H9 (cell line): Measurements from ENCODE around the gene RABEP1. TPM values are rescaled to one million over a fixed set of nuclear protein-coding genes. Genes with fewer than 3 reads are reported as not detected.

Source experiments
- DNase-seq: peaks from one replicate; pipeline ENCODE4 v3.0.0-alpha.2; 2017
- H2AFZ ChIP-seq: one replicate; pipeline ENCODE4 v1.6.1; 2013; ENCODE audit warnings: mild to moderate bottlenecking, low read length, control low read depth, moderate library complexity
- H2AK5ac ChIP-seq: 2 replicates; pipeline ENCODE4 v1.6.1; 2013; ENCODE audit warnings: low read length, control low read depth, mixed read lengths; ENCODE audit not compliant: insufficient read length
- H2BK120ac ChIP-seq: one replicate; pipeline ENCODE4 v1.6.1; 2013; ENCODE audit warnings: low read depth, mild to moderate bottlenecking, low read length, control low read depth, inconsistent platforms; ENCODE audit not compliant: poor library complexity, severe bottlenecking
- H2BK12ac ChIP-seq: 2 replicates; pipeline ENCODE4 v1.6.1; 2013; ENCODE audit warnings: low read length, control low read depth, mixed read lengths, low read depth; ENCODE audit not compliant: insufficient read length
- H2BK15ac ChIP-seq: 2 replicates; pipeline ENCODE4 v1.6.1; 2013; ENCODE audit warnings: low read depth, low read length, control low read depth
- H2BK20ac ChIP-seq: one replicate; pipeline ENCODE4 v1.6.1; 2013; ENCODE audit warnings: low read depth, mild to moderate bottlenecking, low read length, control low read depth, inconsistent platforms; ENCODE audit not compliant: poor library complexity, severe bottlenecking
- H2BK5ac ChIP-seq: 2 replicates; pipeline ENCODE4 v1.6.1; 2013; ENCODE audit warnings: low read length, control low read depth, mixed read lengths; ENCODE audit not compliant: insufficient read length
- H3K14ac ChIP-seq: 2 replicates; pipeline ENCODE4 v1.6.1; 2013; ENCODE audit warnings: low read length, control low read depth; ENCODE audit not compliant: insufficient read depth
- H3K18ac ChIP-seq: 2 replicates; pipeline ENCODE4 v1.6.1; 2013; ENCODE audit warnings: low read depth, mild to moderate bottlenecking, mixed read lengths, low read length, control low read depth; ENCODE audit not compliant: insufficient read length
- H3K23ac ChIP-seq: 2 replicates; pipeline ENCODE4 v1.6.1; 2013; ENCODE audit warnings: low read length, control low read depth, mixed read lengths, low read depth; ENCODE audit not compliant: insufficient read length
- H3K23me2 ChIP-seq: 2 replicates; pipeline ENCODE4 v1.6.1; 2013; ENCODE audit warnings: low read depth, mild to moderate bottlenecking, mixed read lengths, low read length, control low read depth; ENCODE audit not compliant: insufficient read length, poor library complexity, severe bottlenecking
- H3K27ac ChIP-seq: 2 replicates; pipeline ENCODE4 v1.5.1; 2013; ENCODE audit warnings: low read length, control low read depth, mixed read lengths, low read depth; ENCODE audit not compliant: insufficient read length
- H3K27me3 ChIP-seq: 2 replicates; pipeline ENCODE4 v1.6.1; 2013; ENCODE audit warnings: low read length, control low read depth, inconsistent platforms; ENCODE audit not compliant: insufficient read depth
- H3K4ac ChIP-seq: 2 replicates; pipeline ENCODE4 v1.6.1; 2013; ENCODE audit warnings: low read depth, mild to moderate bottlenecking, control low read depth, inconsistent platforms, low read length, moderate library complexity
- H3K4me1 ChIP-seq: 2 replicates; pipeline ENCODE4 v1.6.1; 2013; ENCODE audit warnings: low read length, control low read depth, inconsistent platforms; ENCODE audit not compliant: insufficient read depth
- H3K4me2 ChIP-seq: 2 replicates; pipeline ENCODE4 v1.6.1; 2013; ENCODE audit warnings: low read length, control low read depth, mixed read lengths; ENCODE audit not compliant: insufficient read length, insufficient read depth
- H3K56ac ChIP-seq: 2 replicates; pipeline ENCODE4 v1.6.1; 2013; ENCODE audit warnings: low read depth, mild to moderate bottlenecking, mixed read lengths, low read length, control low read depth; ENCODE audit not compliant: insufficient read length
- H3K79me1 ChIP-seq: 2 replicates; pipeline ENCODE4 v1.6.1; 2013; ENCODE audit warnings: low read depth, mild to moderate bottlenecking, moderate library complexity, low read length, control low read depth, inconsistent platforms; ENCODE audit not compliant: insufficient read depth, poor library complexity, severe bottlenecking
- H3K79me2 ChIP-seq: 2 replicates; pipeline ENCODE4 v1.6.1; 2013; ENCODE audit warnings: low read length, control low read depth, inconsistent platforms; ENCODE audit not compliant: insufficient read depth
- H3K9ac ChIP-seq: 2 replicates; pipeline ENCODE4 v1.6.1; 2013; ENCODE audit warnings: low read length, control low read depth, mixed read lengths; ENCODE audit not compliant: insufficient read length; ENCODE audit errors: extremely low read depth
- H3K9me3 ChIP-seq: one replicate; pipeline ENCODE4 v1.6.1; 2013; ENCODE audit warnings: low read depth, low read length, inconsistent platforms; ENCODE audit not compliant: control insufficient read depth
- H3T11ph ChIP-seq: one replicate; pipeline ENCODE4 v1.6.1; 2013; ENCODE audit warnings: mild to moderate bottlenecking, low read length, control low read depth, inconsistent platforms
- H4K20me1 ChIP-seq: one replicate; pipeline ENCODE4 v1.6.1; 2013; ENCODE audit not compliant: control insufficient read depth, insufficient read length, insufficient read depth
- H4K5ac ChIP-seq: 2 replicates; pipeline ENCODE4 v1.6.1; 2013; ENCODE audit warnings: low read depth, mild to moderate bottlenecking, mixed read lengths, low read length, control low read depth; ENCODE audit not compliant: insufficient read length
- H4K8ac ChIP-seq: replicated peaks from 2 replicates; pipeline ENCODE4 v1.6.1; 2013; ENCODE audit warnings: low read length, control low read depth, mixed read lengths, low read depth; ENCODE audit not compliant: insufficient read length
- H4K91ac ChIP-seq: 2 replicates; pipeline ENCODE4 v1.6.1; 2013; ENCODE audit warnings: low read depth, mild to moderate bottlenecking, moderate library complexity, mixed read lengths, low read length, control low read depth; ENCODE audit not compliant: insufficient read length
- H3K27ac Mint-ChIP-seq, 3 experiments: 2 replicates in 2 of 3; 3 replicates in 1 of 3; pipeline ENCODE4 v1.8.0; 2020 to 2021; ENCODE audit warnings: mixed read lengths in 3 of 3, mild to moderate bottlenecking in 1 of 3, moderate library complexity in 1 of 3
- H3K27me3 Mint-ChIP-seq: 2 replicates; pipeline ENCODE4 v1.8.0; 2021; ENCODE audit warnings: low read depth, mild to moderate bottlenecking, moderate library complexity, mixed read lengths
- H3K36me3 Mint-ChIP-seq, 3 experiments: 2 replicates in 2 of 3; 3 replicates in 1 of 3; pipeline ENCODE4 v1.8.0; 2020 to 2021; ENCODE audit warnings: low read depth in 3 of 3, mixed read lengths in 3 of 3; ENCODE audit not compliant: insufficient read depth in 1 of 3
- H3K4me1 Mint-ChIP-seq, 2 experiments: 2 replicates each; pipeline ENCODE4 v1.8.0; 2020; ENCODE audit warnings: mixed read lengths in 2 of 2
- H3K4me3 Mint-ChIP-seq, 2 experiments: 2 replicates in 1 of 2; 3 replicates in 1 of 2; pipeline ENCODE4 v1.8.0; 2020 to 2021; ENCODE audit warnings: mild to moderate bottlenecking in 2 of 2, mixed read lengths in 2 of 2, moderate library complexity in 1 of 2
- H3K9me3 Mint-ChIP-seq, 2 experiments: 2 replicates in 1 of 2; 3 replicates in 1 of 2; pipeline ENCODE4 v1.8.0; 2020; ENCODE audit warnings: mild to moderate bottlenecking in 2 of 2, mixed read lengths in 2 of 2, moderate library complexity in 1 of 2
- CTCF ChIP-seq: fragments of 200-600 bp; sonication (generic); conservative IDR thresholded peaks from 3 replicates; pipeline ENCODE4 v1.8.0; 2021; ENCODE audit warnings: antibody characterized with exemption, mild to moderate bottlenecking
- WGBS: extraction: QIAGEN DNeasy Blood & Tissue Kit; methylation state at CpG from one replicate; pipeline ENCODE4 v1.1.7; 2013; ENCODE audit warnings: missing lambda C conversion rate, low lambda C conversion rate, mixed read lengths; ENCODE audit not compliant: insufficient read length; ENCODE audit errors: extremely low coverage; 5-methylcytosine and 5-hydroxymethylcytosine counted together
- total RNA-seq: library from RNA; stranded (reverse); gene quantifications from 2 replicates; pipeline ENCODE4 v1.2.1, GENCODE V29; 2021

Gene RABEP1
- total RNA-seq, 1 experiment from 2014 or later: 46.9 TPM

GRCh38 chr17:5416901-5417300 lies 134.8 kb downstream of the RABEP1 start:
- no peak overlapping the region for H4K8ac ChIP-seq
- peaks cover 28 to 59% (median 48%) of the 10 kb centered on the region in 3 experiments; a peak in 6 of 7 replicates for H3K36me3 Mint-ChIP-seq
- H2BK20ac ChIP-seq: no peak overlapping the region
- H2AK5ac ChIP-seq: no peak overlapping the region
- H3K9ac ChIP-seq: no peak overlapping the region
- H3K27ac Mint-ChIP-seq: no peak overlapping the region; a peak in 1 of 7 replicates
- no CpG with 5 or more reads among the region's 2 CpGs for WGBS
- DNase-seq: no peak
- H2BK12ac ChIP-seq: no peak overlapping the region
- H3K4me1 ChIP-seq: no peaks in the 10 kb centered on the region
- no peak overlapping the region for H3K14ac ChIP-seq
- no peak overlapping the region for H2BK120ac ChIP-seq
- no peaks in the 10 kb centered on the region for H3K9me3 ChIP-seq
- H3K18ac ChIP-seq: no peak overlapping the region
- peaks cover 20% of the 10 kb centered on the region; the same call in 1 of the 2 replicates for H3K79me2 ChIP-seq
- no peak overlapping the region for H4K91ac ChIP-seq
- H2AFZ ChIP-seq: no peak overlapping the region
- peaks cover 8% of the 10 kb centered on the region for H3K23me2 ChIP-seq
- no peaks in the 10 kb centered on the region for H3K27me3 ChIP-seq
- H3K23ac ChIP-seq: no peak overlapping the region
- peaks cover 6% of the 10 kb centered on the region for H3K79me1 ChIP-seq
- H3K4ac ChIP-seq: no peak overlapping the region
- H4K20me1 ChIP-seq: no peaks in the 10 kb centered on the region
- H4K5ac ChIP-seq: no peak overlapping the region
- no peak overlapping the region for H3K27ac ChIP-seq
- no peak for TF ChIP-seq CTCF
- H3K4me2 ChIP-seq: no peak overlapping the region
- H3K4me3 Mint-ChIP-seq: peak overlapping the region; percentile 48 to 69; a peak in 2 of 5 replicates
- H3K4me1 Mint-ChIP-seq: peaks cover 9 to 19% of the 10 kb centered on the region in 2 experiments
- H3K9me3 Mint-ChIP-seq: no peaks in the 10 kb centered on the region
- no peak overlapping the region for H3T11ph ChIP-seq
- H3K56ac ChIP-seq: no peak overlapping the region
- no peaks in the 10 kb centered on the region for H3K27me3 Mint-ChIP-seq
- H2BK5ac ChIP-seq: no peak overlapping the region
- H2BK15ac ChIP-seq: no peak overlapping the region
